Bronchial epithelial cell (primary cell): ENCODE measurements around the gene GRIA4. TPM values are rescaled to one million over a fixed set of nuclear protein-coding genes. Genes with fewer than 3 reads are reported as not detected.
A peak's percentile ranks its signal among the peaks of the same experiment; 100 is the strongest.

Experiments
- DNase-seq: peaks from one replicate; pipeline ENCODE4 v3.0.0-alpha.2; 2010; ENCODE audit warnings: low read depth
- FAIRE-seq: peaks from 2 replicates; lab custom pipeline; 2011; peaks lifted over from hg19 to GRCh38; lab: Jason Lieb, UNC
- H3K27me3 ChIP-seq: 2 replicates; pipeline ENCODE4 v1.5.1; 2011; ENCODE audit warnings: low read length; ENCODE audit not compliant: control insufficient read depth, insufficient read depth
- H3K36me3 ChIP-seq: 2 replicates; pipeline ENCODE4 v1.5.1; 2011; ENCODE audit warnings: low read length; ENCODE audit not compliant: control insufficient read depth, insufficient read depth
- H3K4me3 ChIP-seq: 2 replicates; pipeline ENCODE4 v1.5.1; 2011; ENCODE audit warnings: mild to moderate bottlenecking, low read depth, low read length, control low read depth
- total RNA-seq: library from RNA; depleted of rRNA; stranded (reverse); fragments of >200 nt; gene quantifications from 2 replicates; pipeline ENCODE4 v1.2.1, GENCODE V29; 2014
- TF ChIP-seq, protein P1 (sequence below): IDR thresholded peaks from 2 replicates; pipeline ENCODE4 v1.5.1; 2011; ENCODE audit warnings: mild to moderate bottlenecking, moderate library complexity, low read length, control low read depth, inconsistent platforms; ENCODE audit not compliant: insufficient read depth, severe bottlenecking

Gene GRIA4
- total RNA-seq, 1 donor from 2014 or later = not detected

DNA sequence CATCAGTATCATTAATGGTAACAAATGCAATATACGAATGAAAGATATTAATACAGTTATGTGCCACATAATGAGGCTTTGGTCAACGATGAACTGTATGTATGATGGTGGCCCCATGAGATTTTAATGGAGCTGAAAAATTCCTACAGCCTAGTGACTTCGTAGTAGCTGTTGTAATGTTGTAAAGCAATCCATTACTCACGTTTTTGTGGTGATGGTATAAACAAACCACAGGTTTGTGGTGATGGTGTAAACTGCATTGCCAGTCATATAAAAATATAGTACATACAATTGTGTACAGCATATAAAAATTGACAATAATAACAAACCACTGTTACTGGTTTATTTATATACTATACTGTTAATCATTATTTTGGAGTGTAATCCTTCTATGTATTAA, 27.4 kb upstream of the GRIA4 start:
- TF ChIP-seq, protein P1, sequence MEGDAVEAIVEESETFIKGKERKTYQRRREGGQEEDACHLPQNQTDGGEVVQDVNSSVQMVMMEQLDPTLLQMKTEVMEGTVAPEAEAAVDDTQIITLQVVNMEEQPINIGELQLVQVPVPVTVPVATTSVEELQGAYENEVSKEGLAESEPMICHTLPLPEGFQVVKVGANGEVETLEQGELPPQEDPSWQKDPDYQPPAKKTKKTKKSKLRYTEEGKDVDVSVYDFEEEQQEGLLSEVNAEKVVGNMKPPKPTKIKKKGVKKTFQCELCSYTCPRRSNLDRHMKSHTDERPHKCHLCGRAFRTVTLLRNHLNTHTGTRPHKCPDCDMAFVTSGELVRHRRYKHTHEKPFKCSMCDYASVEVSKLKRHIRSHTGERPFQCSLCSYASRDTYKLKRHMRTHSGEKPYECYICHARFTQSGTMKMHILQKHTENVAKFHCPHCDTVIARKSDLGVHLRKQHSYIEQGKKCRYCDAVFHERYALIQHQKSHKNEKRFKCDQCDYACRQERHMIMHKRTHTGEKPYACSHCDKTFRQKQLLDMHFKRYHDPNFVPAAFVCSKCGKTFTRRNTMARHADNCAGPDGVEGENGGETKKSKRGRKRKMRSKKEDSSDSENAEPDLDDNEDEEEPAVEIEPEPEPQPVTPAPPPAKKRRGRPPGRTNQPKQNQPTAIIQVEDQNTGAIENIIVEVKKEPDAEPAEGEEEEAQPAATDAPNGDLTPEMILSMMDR = no peak
- Histone ChIP-seq H3K36me3 (no peaks in the 10 kb centered on the region), H3K4me3 (no peak overlapping the region), H3K27me3 (no peaks in the 10 kb centered on the region)
- peak; percentile 2 for DNase-seq
- FAIRE-seq = no peak

GRCh38 chr11:105588001-105588400, 21.9 kb upstream of the GRIA4 start:
- Histone ChIP-seq H3K36me3 (no peaks in the 10 kb centered on the region), H3K27me3 (no peaks in the 10 kb centered on the region), H3K4me3 (no peak overlapping the region)
- peak; percentile 53 for DNase-seq
- FAIRE-seq = no peak
- TF ChIP-seq, protein P1 = no peak

DNA sequence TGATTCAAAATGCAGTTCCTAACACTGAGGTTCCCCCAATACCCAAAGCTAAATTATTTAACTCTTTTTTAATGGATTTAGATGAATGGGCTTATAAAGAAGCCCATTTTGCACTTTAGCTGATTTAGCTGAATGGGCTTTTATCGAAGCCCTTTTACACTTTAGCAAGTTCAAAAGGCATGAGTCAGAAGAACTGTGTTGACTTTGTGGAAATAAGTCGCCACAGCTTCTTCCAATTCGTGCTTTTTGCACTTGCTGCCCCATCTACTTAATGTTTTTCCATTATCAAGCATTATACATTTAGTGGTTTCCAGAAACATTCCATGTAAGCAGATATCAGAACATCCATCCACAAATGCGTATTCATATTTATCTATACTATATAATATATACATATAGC, 20.5 kb upstream of the GRIA4 start:
- TF ChIP-seq, protein P1 = no peak
- DNase-seq (peak; percentile 6), FAIRE-seq (no peak)

DNA sequence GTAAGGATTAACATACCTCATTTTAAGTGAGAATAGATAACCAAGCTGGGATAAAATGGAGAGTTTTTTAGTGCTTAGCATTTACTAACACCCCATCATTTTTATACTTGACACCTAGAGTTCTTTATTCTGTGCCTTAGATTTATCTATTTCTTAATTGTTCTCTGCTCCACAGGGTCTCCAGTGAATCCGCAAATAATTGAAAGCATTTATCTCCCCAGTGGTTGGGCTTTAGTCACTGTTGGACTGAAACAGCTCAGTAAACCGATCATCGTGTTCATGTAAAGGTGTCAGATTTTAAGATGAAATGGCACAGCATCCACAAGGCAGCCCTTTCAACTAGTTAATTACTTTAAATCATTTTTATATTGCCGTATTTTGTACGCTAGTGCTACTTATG, 17.8 kb upstream of the GRIA4 start:
- FAIRE-seq (no peak), DNase-seq (no peak)
- Histone ChIP-seq H3K27me3 (no peaks in the 10 kb centered on the region), H3K4me3 (no peak overlapping the region), H3K36me3 (no peaks in the 10 kb centered on the region)
- TF ChIP-seq, protein P1 = no peak

More for the DNA sequence above, 20.5 kb upstream of the GRIA4 start:
- Histone ChIP-seq H3K27me3 (no peaks in the 10 kb centered on the region), H3K4me3 (no peak overlapping the region), H3K36me3 (no peaks in the 10 kb centered on the region)

GRCh38 chr11:105598371-105598770, 11.5 kb upstream of the GRIA4 start:
- FAIRE-seq (no peak), DNase-seq (no peak)
- TF ChIP-seq, protein P1 = no peak
- H3K36me3 ChIP-seq = no peaks in the 10 kb centered on the region
- no peaks in the 10 kb centered on the region for H3K27me3 ChIP-seq
- no peak overlapping the region for H3K4me3 ChIP-seq

GRCh38 chr11:105603156-105603555, 6.7 kb upstream of the GRIA4 start:
- H3K4me3 ChIP-seq = no peak overlapping the region
- H3K36me3 ChIP-seq = no peaks in the 10 kb centered on the region
- FAIRE-seq (no peak), DNase-seq (no peak)
- H3K27me3 ChIP-seq = no peaks in the 10 kb centered on the region
- TF ChIP-seq, protein P1 = no peak
